ENCODE measurements around the gene SEMA4G.

- TF ChIP-seq CTCF (IDR thresholded peaks at IDR 0.05) (peak; percentile 75), ZFX (IDR thresholded peaks at IDR 0.05; ENCODE audit: borderline replicate concordance) (no peak)
Measured at GRCh38 chr10:100969187-100970075, at the start of gene SEMA4G.

Data from 22Rv1 (cell line).